ENCODE results near the gene HBE1. TPM values are rescaled to one million over a fixed set of nuclear protein-coding genes. Genes with fewer than 3 reads are reported as not detected.
A peak's percentile ranks its signal among the peaks of the same experiment; 100 is the strongest.

Gene HBE1
- total and polyA plus RNA-seq, 9 of the 15 experiments (the other 6 are each of a cell fraction or from before 2014, with no cell fraction given) = 612 to 10,250 (median 2,181) TPM

DNA sequence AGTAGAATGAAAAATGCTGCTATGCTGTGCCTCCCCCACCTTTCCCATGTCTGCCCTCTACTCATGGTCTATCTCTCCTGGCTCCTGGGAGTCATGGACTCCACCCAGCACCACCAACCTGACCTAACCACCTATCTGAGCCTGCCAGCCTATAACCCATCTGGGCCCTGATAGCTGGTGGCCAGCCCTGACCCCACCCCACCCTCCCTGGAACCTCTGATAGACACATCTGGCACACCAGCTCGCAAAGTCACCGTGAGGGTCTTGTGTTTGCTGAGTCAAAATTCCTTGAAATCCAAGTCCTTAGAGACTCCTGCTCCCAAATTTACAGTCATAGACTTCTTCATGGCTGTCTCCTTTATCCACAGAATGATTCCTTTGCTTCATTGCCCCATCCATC is 14.9 kb upstream of the HBE1 start (continued):
- TF ChIP-seq LARP7 (IDR thresholded peaks at IDR 0.05) (no peak), FIP1L1 (IDR thresholded peaks at IDR 0.05; ENCODE audit: low read depth, low read length, poor library complexity, severe bottlenecking) (no peak), ZC3H11A (IDR thresholded peaks at IDR 0.05; ENCODE audit: low read depth, low read length) (no peak), ZNF408 (CRISPR knock-in tag; IDR thresholded peaks at IDR 0.05; ENCODE audit: low read depth) (no peak), SMAD2 (IDR thresholded peaks at IDR 0.05; ENCODE audit: low read depth, low read length) (no peak), ZNF717 (CRISPR knock-in tag; IDR thresholded peaks at IDR 0.05) (no peak), POU5F1 (IDR thresholded peaks at IDR 0.05; ENCODE audit: borderline replicate concordance, low read depth, low read length, partially characterized antibody) (no peak), TCF7 (IDR thresholded peaks at IDR 0.05; ENCODE audit: borderline replicate concordance) (no peak), DDX20 (tag; IDR thresholded peaks at IDR 0.05; ENCODE audit: low read depth) (no peak), NUFIP1 (IDR thresholded peaks at IDR 0.05; ENCODE audit: partially characterized antibody) (no peak), JUND (IDR thresholded peaks at IDR 0.05; ENCODE audit: borderline replicate concordance, low read depth, low read length) (0 out of 2 replicates have a peak, but pooled peaks have one; percentile 38), JUND (tag; IDR thresholded peaks at IDR 0.05; ENCODE audit: borderline replicate concordance, low read depth, low read length) (no peak; the same call in 2 of the 3 replicates), TRIM28 (IDR thresholded peaks at IDR 0.05) (no peak), COPS2 (conservative IDR thresholded peaks at IDR 0.05) (no peak), NFXL1 (CRISPR knock-in tag; IDR thresholded peaks at IDR 0.05) (no peak), POLR2H (tag; IDR thresholded peaks at IDR 0.05; ENCODE audit: low read depth) (no peak), ARID2 (IDR thresholded peaks at IDR 0.05) (no peak)
- TF ChIP-seq, protein P1, sequence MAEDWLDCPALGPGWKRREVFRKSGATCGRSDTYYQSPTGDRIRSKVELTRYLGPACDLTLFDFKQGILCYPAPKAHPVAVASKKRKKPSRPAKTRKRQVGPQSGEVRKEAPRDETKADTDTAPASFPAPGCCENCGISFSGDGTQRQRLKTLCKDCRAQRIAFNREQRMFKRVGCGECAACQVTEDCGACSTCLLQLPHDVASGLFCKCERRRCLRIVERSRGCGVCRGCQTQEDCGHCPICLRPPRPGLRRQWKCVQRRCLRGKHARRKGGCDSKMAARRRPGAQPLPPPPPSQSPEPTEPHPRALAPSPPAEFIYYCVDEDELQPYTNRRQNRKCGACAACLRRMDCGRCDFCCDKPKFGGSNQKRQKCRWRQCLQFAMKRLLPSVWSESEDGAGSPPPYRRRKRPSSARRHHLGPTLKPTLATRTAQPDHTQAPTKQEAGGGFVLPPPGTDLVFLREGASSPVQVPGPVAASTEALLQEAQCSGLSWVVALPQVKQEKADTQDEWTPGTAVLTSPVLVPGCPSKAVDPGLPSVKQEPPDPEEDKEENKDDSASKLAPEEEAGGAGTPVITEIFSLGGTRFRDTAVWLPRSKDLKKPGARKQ (CRISPR knock-in tag; IDR thresholded peaks at IDR 0.05) = no peak
- TF ChIP-seq, protein P2, sequence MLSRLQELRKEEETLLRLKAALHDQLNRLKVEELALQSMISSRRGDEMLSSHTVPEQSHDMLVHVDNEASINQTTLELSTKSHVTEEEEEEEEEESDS (CRISPR knock-in tag; IDR thresholded peaks at IDR 0.05) = no peak
- TF ChIP-seq, protein P3, sequence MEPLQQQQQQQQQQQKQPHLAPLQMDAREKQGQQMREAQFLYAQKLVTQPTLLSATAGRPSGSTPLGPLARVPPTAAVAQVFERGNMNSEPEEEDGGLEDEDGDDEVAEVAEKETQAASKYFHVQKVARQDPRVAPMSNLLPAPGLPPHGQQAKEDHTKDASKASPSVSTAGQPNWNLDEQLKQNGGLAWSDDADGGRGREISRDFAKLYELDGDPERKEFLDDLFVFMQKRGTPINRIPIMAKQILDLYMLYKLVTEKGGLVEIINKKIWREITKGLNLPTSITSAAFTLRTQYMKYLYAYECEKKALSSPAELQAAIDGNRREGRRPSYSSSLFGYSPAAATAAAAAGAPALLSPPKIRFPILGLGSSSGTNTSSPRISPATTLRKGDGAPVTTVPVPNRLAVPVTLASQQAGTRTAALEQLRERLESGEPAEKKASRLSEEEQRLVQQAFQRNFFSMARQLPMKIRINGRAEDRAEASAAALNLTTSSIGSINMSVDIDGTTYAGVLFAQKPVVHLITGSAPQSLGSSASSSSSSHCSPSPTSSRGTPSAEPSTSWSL (CRISPR knock-in tag; IDR thresholded peaks at IDR 0.05; ENCODE audit: borderline replicate concordance) = no peak
- TF ChIP-seq, protein P4, sequence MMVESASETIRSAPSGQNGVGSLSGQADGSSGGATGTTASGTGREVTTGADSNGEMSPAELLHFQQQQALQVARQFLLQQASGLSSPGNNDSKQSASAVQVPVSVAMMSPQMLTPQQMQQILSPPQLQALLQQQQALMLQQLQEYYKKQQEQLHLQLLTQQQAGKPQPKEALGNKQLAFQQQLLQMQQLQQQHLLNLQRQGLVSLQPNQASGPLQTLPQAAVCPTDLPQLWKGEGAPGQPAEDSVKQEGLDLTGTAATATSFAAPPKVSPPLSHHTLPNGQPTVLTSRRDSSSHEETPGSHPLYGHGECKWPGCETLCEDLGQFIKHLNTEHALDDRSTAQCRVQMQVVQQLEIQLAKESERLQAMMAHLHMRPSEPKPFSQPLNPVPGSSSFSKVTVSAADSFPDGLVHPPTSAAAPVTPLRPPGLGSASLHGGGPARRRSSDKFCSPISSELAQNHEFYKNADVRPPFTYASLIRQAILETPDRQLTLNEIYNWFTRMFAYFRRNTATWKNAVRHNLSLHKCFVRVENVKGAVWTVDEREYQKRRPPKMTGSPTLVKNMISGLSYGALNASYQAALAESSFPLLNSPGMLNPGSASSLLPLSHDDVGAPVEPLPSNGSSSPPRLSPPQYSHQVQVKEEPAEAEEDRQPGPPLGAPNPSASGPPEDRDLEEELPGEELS (CRISPR knock-in tag; IDR thresholded peaks at IDR 0.05; ENCODE audit: borderline replicate concordance) = no peak
- TF ChIP-seq, protein P5, sequence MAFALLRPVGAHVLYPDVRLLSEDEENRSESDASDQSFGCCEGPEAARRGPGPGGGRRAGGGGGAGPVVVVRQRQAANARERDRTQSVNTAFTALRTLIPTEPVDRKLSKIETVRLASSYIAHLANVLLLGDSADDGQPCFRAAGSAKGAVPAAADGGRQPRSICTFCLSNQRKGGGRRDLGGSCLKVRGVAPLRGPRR (CRISPR knock-in tag; IDR thresholded peaks at IDR 0.05) = no peak

Measured in K562 (cell line).